Activated CD8-positive, alpha-beta memory T cell treated with anti-CD3 and anti-CD28 coated beads for 24 hours (primary cell): ENCODE data around the gene FAAP100.

Source experiments
- DNase-seq: peaks from one replicate; pipeline ENCODE4 v3.0.0-alpha.2; 2020

The FAAP100 gene

GRCh38 chr17:81522491-81523401 lies 29.4 kb downstream of the FAAP100 start:
- no peak for DNase-seq

GRCh38 chr17:81520021-81520901 lies 31.9 kb downstream of the FAAP100 start:
- no peak for DNase-seq

- peak; percentile 81 for DNase-seq
Observed at GRCh38 chr17:81519284-81520020, 32.7 kb downstream of the FAAP100 start.

DNA sequence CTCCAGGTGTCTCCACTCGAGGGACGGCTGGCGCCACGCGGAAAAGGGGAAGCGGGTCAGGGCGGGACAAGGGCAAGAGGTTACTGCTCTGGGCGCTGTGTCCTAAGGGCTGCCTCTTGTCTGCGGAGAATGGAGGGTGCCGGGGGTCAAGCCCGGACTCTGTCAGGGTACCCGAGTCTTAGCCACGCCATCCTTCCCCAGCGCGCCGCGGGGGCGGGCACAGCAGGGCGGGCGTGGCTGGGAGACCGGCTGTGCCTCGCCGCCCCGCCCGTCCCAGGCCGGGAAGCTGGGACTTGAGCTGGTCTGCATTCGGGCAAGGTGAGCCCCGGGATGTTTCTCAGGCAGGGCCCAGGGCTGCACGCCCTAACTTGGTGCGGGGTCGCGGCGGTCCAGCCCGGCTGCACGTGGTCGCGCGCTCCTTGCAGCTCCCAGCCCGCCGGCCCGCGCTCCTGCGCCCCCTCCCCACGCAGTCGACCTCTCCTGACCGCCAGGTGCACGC lies 33.3 kb downstream of the FAAP100 start:
- DNase-seq = peak; percentile 79

GRCh38 chr17:81518113-81518784 lies 33.9 kb downstream of the FAAP100 start:
- DNase-seq = no peak

GRCh38 chr17:81517339-81518112 lies 34.6 kb downstream of the FAAP100 start:
- peak; percentile 65 for DNase-seq

- DNase-seq = no peak
Observed at GRCh38 chr17:81517009-81517338, 35.2 kb downstream of the FAAP100 start.

- no peak for DNase-seq
Observed at GRCh38 chr17:81516439-81516838, 35.7 kb downstream of the FAAP100 start.

DNA sequence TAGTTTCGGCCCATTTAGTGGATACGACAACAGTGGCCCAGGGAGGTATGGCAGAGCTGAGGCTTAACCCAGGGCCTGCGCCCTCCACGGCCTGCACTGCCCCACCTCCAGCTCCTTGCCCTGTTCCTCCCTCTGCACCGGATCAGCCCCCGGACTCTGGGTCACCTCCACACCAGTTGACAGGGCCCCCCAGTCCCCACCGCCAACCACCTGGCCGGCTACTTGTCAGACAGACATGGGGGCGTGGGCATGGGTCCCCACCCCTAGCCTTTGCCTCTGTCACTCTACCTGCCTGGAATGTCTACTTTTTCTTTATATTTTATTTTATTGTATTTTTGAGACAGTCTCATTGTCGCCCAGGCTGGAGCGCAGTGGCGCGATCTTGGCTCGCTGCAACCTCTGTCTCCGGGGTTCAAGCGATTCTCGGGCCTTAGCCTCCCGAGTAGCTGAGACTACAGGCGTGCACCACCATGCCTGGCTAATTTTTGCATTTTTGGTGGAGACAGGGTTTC lies 36.6 kb downstream of the FAAP100 start:
- DNase-seq = peak; percentile 63

GRCh38 chr17:81514739-81515529 lies 37.2 kb downstream of the FAAP100 start:
- DNase-seq = peak; percentile 85

- DNase-seq = no peak
Observed at GRCh38 chr17:81514489-81514738, 37.7 kb downstream of the FAAP100 start.

DNA sequence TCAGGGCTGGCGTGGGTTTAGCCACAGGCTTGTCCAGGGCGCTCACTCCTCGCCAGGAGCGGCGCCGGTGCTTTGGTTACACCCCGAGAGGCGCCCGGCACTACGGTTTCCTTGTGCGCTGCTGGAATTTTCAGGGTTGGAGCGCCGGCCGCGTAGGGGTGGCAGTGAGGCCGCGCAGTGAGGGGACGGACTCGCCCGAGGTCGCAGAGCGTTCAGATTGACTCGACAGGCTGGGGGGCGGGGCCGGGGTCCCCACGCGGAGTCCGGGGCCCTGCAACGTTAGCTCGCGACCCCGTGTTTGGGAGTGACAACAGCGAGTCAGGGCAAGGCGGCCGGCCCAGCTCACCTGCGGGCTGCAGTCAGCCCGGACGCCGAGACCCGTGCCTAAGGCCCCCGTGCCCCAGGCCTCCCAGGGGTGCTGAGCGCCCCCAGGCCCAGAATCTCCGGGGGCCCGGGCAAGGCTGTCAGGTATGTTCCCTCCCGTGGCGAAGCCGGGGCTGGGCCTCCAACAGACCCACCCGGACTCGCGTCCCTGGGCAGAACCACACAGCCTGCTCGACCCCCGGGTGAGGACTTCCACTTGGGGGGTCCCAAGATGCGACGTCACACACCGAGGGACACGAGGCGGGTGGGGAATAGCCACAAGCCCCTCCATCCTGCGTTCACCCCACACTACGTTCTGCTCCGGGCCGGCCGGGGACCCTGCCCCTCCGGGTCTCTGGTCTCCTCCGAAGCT lies 38.2 kb downstream of the FAAP100 start:
- peak; percentile 87 for DNase-seq

DNA sequence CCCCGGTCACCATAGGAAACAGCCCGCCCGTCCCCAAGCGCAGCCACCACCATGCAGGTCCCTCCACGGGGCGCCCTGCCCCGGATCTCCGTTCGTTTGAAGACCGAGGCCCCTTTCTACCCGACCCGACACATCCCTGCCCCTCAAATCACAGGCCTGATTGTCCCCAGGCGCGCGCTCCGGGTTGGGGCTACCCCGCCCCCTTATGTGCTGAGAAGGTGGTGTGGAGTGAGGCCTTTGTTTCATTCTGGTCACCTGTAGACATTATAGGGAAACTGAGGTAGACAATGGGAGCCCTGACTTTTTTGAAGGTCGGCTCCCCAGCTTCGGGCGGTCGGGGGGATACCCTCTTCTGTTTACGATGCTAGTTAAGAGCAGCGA lies 38.8 kb downstream of the FAAP100 start:
- DNase-seq = no peak

GRCh38 chr17:81512562-81513371 lies 39.4 kb downstream of the FAAP100 start, which contains the start of gene ACTG1:
TSS of gene ACTG1 (minus strand) at chr17:81512799. CDS start at chr17:81512354, 445 bp downstream.
- DNase-seq = peak; percentile 96

DNA sequence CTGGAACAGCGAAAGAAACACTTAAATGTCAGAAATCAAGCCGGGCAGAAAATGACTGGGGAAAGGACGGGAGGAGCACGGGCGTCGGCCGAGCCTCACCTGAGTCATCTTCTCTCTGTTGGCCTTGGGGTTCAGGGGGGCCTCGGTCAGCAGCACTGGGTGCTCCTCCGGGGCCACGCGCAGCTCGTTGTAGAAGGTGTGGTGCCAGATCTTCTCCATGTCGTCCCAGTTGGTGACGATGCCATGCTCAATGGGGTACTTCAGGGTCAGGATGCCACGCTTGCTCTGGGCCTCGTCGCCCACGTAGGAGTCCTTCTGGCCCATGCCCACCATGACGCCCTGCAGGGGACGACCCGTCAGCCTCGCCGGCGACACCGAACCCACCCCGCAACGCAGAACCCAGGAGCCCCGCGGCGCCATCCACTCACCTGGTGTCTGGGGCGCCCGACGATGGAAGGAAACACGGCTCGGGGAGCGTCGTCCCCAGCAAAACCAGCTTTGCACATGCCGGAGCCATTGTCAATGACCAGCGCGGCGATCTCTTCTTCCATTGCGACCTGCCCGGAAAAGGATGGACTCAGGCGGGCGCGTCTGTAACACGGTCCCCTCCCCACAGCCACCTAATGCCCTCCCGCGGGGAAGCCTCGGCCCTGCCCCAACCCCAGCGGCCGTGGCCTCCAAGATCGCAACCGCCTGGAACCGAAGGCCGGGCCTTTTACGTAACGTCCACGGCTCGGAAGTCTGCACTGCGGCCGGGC lies 40.2 kb downstream of the FAAP100 start:
- DNase-seq = no peak

DNA sequence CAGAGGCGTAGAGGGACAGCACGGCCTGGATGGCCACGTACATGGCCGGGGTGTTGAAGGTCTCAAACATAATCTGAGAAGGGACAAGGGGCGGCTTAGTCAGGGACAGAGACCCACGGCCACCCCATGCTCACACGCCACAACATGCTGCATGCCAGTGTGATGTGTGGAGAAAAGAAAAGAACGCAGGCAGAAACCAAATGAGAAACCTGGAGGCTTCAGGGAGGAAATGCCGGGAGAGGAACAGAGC lies 40.7 kb downstream of the FAAP100 start:
- peak; percentile 82 for DNase-seq

DNA sequence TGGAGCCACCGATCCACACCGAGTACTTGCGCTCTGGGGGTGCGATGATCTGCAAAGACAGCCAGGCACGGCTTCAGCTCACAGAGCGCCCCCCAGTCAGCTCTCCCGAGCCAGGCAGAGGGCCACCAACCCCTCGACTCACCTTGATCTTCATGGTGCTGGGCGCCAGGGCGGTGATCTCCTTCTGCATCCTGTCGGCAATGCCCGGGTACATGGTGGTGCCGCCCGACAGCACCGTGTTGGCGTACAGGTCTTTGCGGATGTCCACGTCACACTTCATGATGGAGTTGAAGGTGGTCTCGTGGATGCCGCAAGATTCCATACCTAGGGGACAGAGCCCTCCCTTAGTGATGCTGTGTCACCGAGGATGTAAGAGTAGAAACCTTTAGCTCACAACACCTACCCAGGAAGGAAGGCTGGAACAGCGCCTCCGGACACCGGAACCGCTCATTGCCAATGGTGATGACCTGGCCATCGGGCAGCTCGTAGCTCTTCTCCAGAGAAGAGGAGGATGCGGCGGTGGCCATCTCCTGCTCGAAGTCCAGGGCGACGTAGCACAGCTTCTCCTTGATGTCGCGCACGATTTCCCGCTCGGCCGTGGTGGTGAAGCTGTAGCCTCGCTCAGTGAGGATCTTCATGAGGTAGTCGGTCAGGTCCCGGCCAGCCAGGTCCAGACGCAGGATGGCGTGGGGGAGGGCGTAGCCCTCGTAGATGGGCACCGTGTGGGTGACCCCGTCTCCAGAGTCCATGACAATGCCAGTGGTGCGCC lies 41.2 kb downstream of the FAAP100 start:
- peak; percentile 80 for DNase-seq
